ENCODE measurements around the gene MDM4. TPM values are rescaled to one million over a fixed set of nuclear protein-coding genes. Genes with fewer than 3 reads are reported as not detected.

MDM4 gene
- total and polyA plus RNA-seq, 2 donors (not counting 3 experiments of a cell fraction or from before 2014, with no cell fraction given), result 11.7 to 67.0 TPM

DNA sequence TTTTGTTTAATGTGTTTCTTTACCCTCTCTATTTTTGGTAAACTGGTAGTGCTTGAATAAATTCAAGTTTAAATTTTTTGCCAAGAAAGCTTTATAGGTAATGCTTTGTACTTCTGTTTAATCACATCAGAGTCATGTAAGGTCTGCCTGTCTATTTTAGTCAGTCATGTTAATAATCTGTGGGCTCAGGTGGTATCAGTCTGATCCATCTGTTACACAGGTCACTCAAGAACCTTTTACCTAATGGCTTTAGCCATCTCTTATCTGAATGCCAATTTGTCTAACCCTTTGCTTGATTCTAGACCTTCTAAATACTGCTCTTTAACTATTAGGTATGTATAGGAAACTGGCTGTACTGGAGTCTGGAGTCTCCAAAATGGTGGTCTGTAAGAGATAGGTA is 16.6 kb downstream of the MDM4 start:
- Histone ChIP-seq H3K27me3 (ENCODE audit: control insufficient read depth in 2 of 2, insufficient read depth in 2 of 2, low read length in 2 of 2) (no peaks in the 10 kb centered on the region), H3K36me3 (ENCODE audit: control insufficient read depth in 2 of 2, extremely low read depth in 1 of 2, insufficient read depth in 2 of 2, low read length in 2 of 2) (peaks cover 11 to 21% of the 10 kb centered on the region in 2 experiments), H3K9me1 (replicated peaks; ENCODE audit: control insufficient read depth, extremely low read depth, insufficient read depth, low read length) (no peaks in the 10 kb centered on the region), H3K4me1 (ENCODE audit: control insufficient read depth, extremely low read depth, insufficient read depth, low read length) (no peaks in the 10 kb centered on the region), H2AFZ (ENCODE audit: low read depth, low read length) (no peak overlapping the region), H4K20me1 (replicated peaks; ENCODE audit: control insufficient read depth, extremely low read depth, insufficient read depth, low read length) (no peaks in the 10 kb centered on the region), H3K4me3 (replicated peaks in 1 of 3; ENCODE audit: insufficient read depth in 1 of 3, low read depth in 1 of 3, low read length in 3 of 3) (no peak overlapping the region), H3K9ac (replicated peaks; ENCODE audit: extremely low read depth, insufficient read depth, low read length) (no peak overlapping the region), H3K79me2 (ENCODE audit: control insufficient read depth, insufficient read depth, low read length) (no peaks in the 10 kb centered on the region), H3K4me2 (ENCODE audit: insufficient read depth, low read length) (no peak overlapping the region), H3K27ac (ENCODE audit: insufficient read depth, low read depth, low read length) (no peak overlapping the region), H3K9me3 (replicated peaks; ENCODE audit: control insufficient read depth, insufficient read depth, low read length) (no peaks in the 10 kb centered on the region)
- intact Hi-C loops (cut with micrococcal nuclease), result no loop called here
- DNase-seq (ENCODE audit: low read depth, low spot score) (no peak), FAIRE-seq (no peak)
- CTCF ChIA-PET, result no interaction called here
- no peak for TF ChIP-seq MYC (IDR thresholded peaks at IDR 0.05; ENCODE audit: low read depth, low read length)
- TF ChIP-seq GATA2 (IDR thresholded peaks at IDR 0.05; ENCODE audit: insufficient read depth, insufficient read length, low read depth, low read length), result no peak
- TF ChIP-seq FOS (IDR thresholded peaks at IDR 0.05; ENCODE audit: borderline replicate concordance, insufficient read depth, low read length), result no peak
- no peak for TF ChIP-seq JUN (IDR thresholded peaks at IDR 0.05; ENCODE audit: borderline replicate concordance, insufficient read depth, insufficient read length, low read depth)
- TF ChIP-seq POLR2A (IDR thresholded peaks at IDR 0.05; ENCODE audit: low read depth, low read length), result no peak
- TF ChIP-seq CTCF (IDR thresholded peaks at IDR 0.05; ENCODE audit: extremely low read depth in 1 of 2, insufficient read depth in 1 of 2, low read depth in 1 of 2, low read length in 2 of 2), result no peak
- no peak for TF ChIP-seq EZH2 (IDR thresholded peaks at IDR 0.05; ENCODE audit: borderline replicate concordance, low read depth, low read length, severe bottlenecking)
- no peak for TF ChIP-seq POLR2AphosphoS5 (IDR thresholded peaks at IDR 0.05; ENCODE audit: insufficient read depth, low read depth, low read length)
- TF ChIP-seq, protein P1, sequence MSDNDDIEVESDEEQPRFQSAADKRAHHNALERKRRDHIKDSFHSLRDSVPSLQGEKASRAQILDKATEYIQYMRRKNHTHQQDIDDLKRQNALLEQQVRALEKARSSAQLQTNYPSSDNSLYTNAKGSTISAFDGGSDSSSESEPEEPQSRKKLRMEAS (IDR thresholded peaks at IDR 0.05; ENCODE audit: insufficient read depth, insufficient read length), result no peak
- BruUV-seq (replicated peaks), result no TSS peak
- POLR2A ChIA-PET, result no interaction called here
- dilution Hi-C loops (cut with MboI; ENCODE audit: extremely low pct_ligation_motif_present, low sequenced_read_pairs), result no loop called here

All from endothelial cell of umbilical vein (primary cell).